Suprapubic skin (tissue), 4 donors: ENCODE data around the gene BCAT1. TPM values are rescaled to one million over a fixed set of nuclear protein-coding genes. Genes with fewer than 3 reads are reported as not detected.
"Not testable (repeated sequence)": the region's sequence is repeated elsewhere in the genome, so short reads cannot be mapped to it uniquely, and the experiment has no call there.

Experiments used
- DNase-seq, 2 donors: peaks; one replicate each; pipeline ENCODE4 v3.0.0-alpha.2; 2019; ENCODE audit warnings: low spot score in 2 of 2
- H3K27ac ChIP-seq: fragments of 200-600 bp; sonication (generic); one replicate; pipeline ENCODE4 v1.5.1; 2019
- H3K27me3 ChIP-seq: fragments of 200-600 bp; sonication (generic); one replicate; pipeline ENCODE4 v1.5.1; 2019
- H3K36me3 ChIP-seq: fragments of 200-600 bp; sonication (generic); one replicate; pipeline ENCODE4 v1.5.1; 2019
- H3K4me1 ChIP-seq: fragments of 200-600 bp; sonication (generic); one replicate; pipeline ENCODE4 v1.5.1; 2019
- H3K4me3 ChIP-seq: fragments of 200-600 bp; sonication (generic); one replicate; pipeline ENCODE4 v1.5.1; 2019; ENCODE audit warnings: mild to moderate bottlenecking
- H3K9me3 ChIP-seq: fragments of 200-600 bp; sonication (generic); one replicate; pipeline ENCODE4 v1.5.1; 2019
- CTCF ChIP-seq, 2 donors: fragments of 200-600 bp in 1 of 2; fragments of 450-650 bp in 1 of 2; sonication (generic) in 1 of 2; IDR thresholded peaks; one replicate each; pipeline ENCODE4 v1.5.1; 2016 to 2019; ENCODE audit warnings: antibody characterized with exemption in 2 of 2, mild to moderate bottlenecking in 1 of 2, moderate library complexity in 1 of 2
- EP300 ChIP-seq: sonication (generic); formaldehyde crosslinking; IDR thresholded peaks from one replicate; pipeline ENCODE4 v1.6.1; 2017; ENCODE audit warnings: antibody characterized with exemption
- POLR2A ChIP-seq, 2 donors: fragments of 450-650 bp; IDR thresholded peaks; one replicate each; pipeline ENCODE4 v1.6.1; 2017; ENCODE audit warnings: antibody characterized with exemption in 2 of 2, mild to moderate bottlenecking in 2 of 2, moderate library complexity in 2 of 2
- POLR2AphosphoS5 ChIP-seq, 3 donors: sonication (generic); formaldehyde crosslinking; IDR thresholded peaks; one replicate each; pipeline ENCODE4 v1.6.1; 2017; ENCODE audit warnings: antibody characterized with exemption in 3 of 3
- WGBS: methylation state at CpG from one replicate; pipeline ENCODE4 v1.1.5; 2018; 5-methylcytosine and 5-hydroxymethylcytosine counted together
- total RNA-seq, 4 donors: library from RNA; depleted of rRNA; stranded (reverse); fragments of >200 nt; gene quantifications; one replicate each; pipeline ENCODE4 v1.1.0, GENCODE V29; 2016

The BCAT1 gene
- total RNA-seq, 4 donors from 2014 or later: 0.68 to 2.9 (median 1.5) TPM

GRCh38 chr12:24853588-24853987, 95.3 kb downstream of the BCAT1 start:
- 51% methylated on average over 2 of the region's 2 CpGs for WGBS
- H3K4me1 ChIP-seq: no peaks in the 10 kb centered on the region
- H3K27me3 ChIP-seq: peaks cover 2% of the 10 kb centered on the region
- no peaks in the 10 kb centered on the region for H3K9me3 ChIP-seq
- DNase-seq: no peak
- no peak overlapping the region for H3K27ac ChIP-seq
- TF ChIP-seq POLR2A (IDR thresholded peaks at IDR 0.05) (no peak), EP300 (no peak), CTCF (IDR thresholded peaks at IDR 0.05) (no peak), POLR2AphosphoS5 (IDR thresholded peaks at IDR 0.05) (no peak)
- no peak overlapping the region for H3K4me3 ChIP-seq
- no peaks in the 10 kb centered on the region for H3K36me3 ChIP-seq

DNA sequence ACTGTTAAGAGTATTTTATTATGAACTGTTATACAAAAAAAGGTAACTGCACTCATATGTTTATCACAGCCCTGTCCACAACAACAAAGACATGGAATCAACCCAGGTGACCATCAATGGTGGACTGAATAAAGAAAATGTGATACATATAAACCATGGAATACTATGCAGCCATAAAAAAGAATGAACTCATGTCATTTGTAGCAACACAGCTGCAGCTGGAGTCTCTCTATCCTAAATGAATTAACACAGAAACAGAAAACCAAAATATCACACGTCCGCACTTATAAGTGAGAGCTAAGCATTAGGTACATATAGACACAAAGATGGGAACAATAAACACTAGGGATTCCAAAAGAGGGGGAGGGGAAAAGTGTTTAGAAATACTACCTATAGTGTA, 95.8 kb downstream of the BCAT1 start:
- no peak for DNase-seq
- Histone ChIP-seq H3K27ac (no peak overlapping the region), H3K27me3 (peaks cover 2% of the 10 kb centered on the region), H3K9me3 (no peaks in the 10 kb centered on the region), H3K4me3 (no peak overlapping the region), H3K4me1 (no peaks in the 10 kb centered on the region), H3K36me3 (no peaks in the 10 kb centered on the region)
- TF ChIP-seq POLR2A (IDR thresholded peaks at IDR 0.05): no peak
- no peak for TF ChIP-seq EP300
- TF ChIP-seq CTCF (IDR thresholded peaks at IDR 0.05): no peak
- TF ChIP-seq POLR2AphosphoS5 (IDR thresholded peaks at IDR 0.05): no peak
- 98% methylated on average over 2 of the region's 2 CpGs for WGBS

DNA sequence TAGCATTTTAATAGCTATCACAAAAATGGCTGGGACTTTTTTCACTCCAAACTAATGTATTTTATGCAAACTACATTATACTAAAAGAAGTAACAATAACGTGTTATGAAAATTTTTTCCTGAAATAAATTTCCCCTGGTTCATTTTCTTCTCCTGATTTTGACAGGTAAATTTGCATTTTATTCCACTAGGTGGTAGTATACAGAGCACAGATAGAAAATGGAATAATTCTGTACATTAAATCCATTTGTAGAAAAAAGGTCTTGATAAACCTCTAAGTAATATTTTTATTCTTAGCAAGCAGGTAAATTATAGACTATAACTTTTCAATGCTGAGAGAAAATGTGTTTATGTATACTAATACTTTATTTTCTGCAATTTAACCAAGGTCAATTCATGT, 96.5 kb downstream of the BCAT1 start:
- Histone ChIP-seq H3K27ac (no peak overlapping the region), H3K27me3 (peaks cover 2% of the 10 kb centered on the region), H3K9me3 (no peaks in the 10 kb centered on the region), H3K4me3 (no peak overlapping the region), H3K36me3 (no peaks in the 10 kb centered on the region), H3K4me1 (no peaks in the 10 kb centered on the region)
- 55% methylated on average over 1 of the region's 1 CpG for WGBS
- DNase-seq: no peak
- TF ChIP-seq EP300 (no peak), CTCF (IDR thresholded peaks at IDR 0.05) (peak in 1 of 2 donors; percentile 11)

DNA sequence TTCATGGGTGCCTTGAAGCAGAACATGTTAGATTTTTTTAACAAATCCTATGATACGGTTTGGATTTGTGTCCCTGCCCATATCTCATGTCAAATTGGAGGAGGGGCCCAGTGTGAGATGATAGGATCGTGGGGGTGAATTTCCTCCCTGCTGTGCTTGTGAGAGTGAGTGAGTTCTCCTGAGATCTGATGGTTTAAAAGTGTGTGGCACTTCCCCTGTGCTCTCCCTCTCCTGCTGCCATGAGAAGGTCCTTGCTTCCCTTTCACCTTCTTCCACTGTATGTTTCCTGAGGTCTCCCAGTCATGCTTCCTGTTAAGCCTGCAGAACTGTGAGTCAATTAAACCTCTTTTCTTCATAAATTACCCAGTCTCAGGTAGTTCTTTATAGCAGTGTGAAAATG, 97.0 kb downstream of the BCAT1 start:
- not testable (repeated sequence) for H3K4me3 ChIP-seq, DNase-seq, H3K27me3 ChIP-seq, H3K9me3 ChIP-seq, H3K4me1 ChIP-seq, H3K27ac ChIP-seq, H3K36me3 ChIP-seq
- WGBS: 64% methylated on average over 2 of the region's 2 CpGs

GRCh38 chr12:24851341-24851740, 97.6 kb downstream of the BCAT1 start:
- DNase-seq: no peak
- Histone ChIP-seq H3K36me3 (no peaks in the 10 kb centered on the region), H3K27ac (no peak overlapping the region), H3K27me3 (peaks cover 2% of the 10 kb centered on the region), H3K9me3 (no peaks in the 10 kb centered on the region), H3K4me1 (no peaks in the 10 kb centered on the region), H3K4me3 (no peak overlapping the region)
- 92% methylated on average over 3 of the region's 3 CpGs for WGBS
- TF ChIP-seq POLR2A (IDR thresholded peaks at IDR 0.05): no peak
- no peak for TF ChIP-seq CTCF (IDR thresholded peaks at IDR 0.05)
- TF ChIP-seq EP300: no peak
- TF ChIP-seq POLR2AphosphoS5 (IDR thresholded peaks at IDR 0.05): no peak

DNA sequence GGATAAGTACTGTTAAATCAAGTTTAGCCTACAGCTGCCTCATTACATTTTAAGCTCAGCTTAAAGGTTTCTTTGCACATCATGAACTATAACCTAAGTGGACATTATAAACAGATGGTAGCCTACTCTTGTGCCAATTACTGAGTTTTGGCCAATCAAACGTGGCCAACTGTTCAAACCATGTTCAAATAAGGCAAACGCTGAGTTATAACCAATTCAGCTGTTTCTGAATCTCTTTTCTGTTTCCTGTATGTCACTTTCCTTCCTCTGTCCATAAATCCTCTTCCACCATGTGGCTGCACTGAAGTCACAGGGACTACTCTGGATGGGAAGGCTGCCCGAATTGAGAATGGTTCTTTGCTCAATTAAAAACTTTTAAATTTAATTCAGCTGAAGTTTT, 98.4 kb downstream of the BCAT1 start:
- H3K36me3 ChIP-seq: no peaks in the 10 kb centered on the region
- no peaks in the 10 kb centered on the region for H3K9me3 ChIP-seq
- H3K4me3 ChIP-seq: no peak overlapping the region
- no peaks in the 10 kb centered on the region for H3K4me1 ChIP-seq
- peaks cover 2% of the 10 kb centered on the region for H3K27me3 ChIP-seq
- H3K27ac ChIP-seq: no peak overlapping the region
- 60% methylated on average over 3 of the region's 3 CpGs for WGBS
- TF ChIP-seq POLR2AphosphoS5 (IDR thresholded peaks at IDR 0.05) (no peak), EP300 (no peak), CTCF (IDR thresholded peaks at IDR 0.05) (no peak), POLR2A (IDR thresholded peaks at IDR 0.05) (no peak)
- DNase-seq: no peak
